ENCODE data around the gene NCBP1. TPM values are rescaled to one million over a fixed set of nuclear protein-coding genes. Genes with fewer than 3 reads are reported as not detected.

The NCBP1 gene
- total RNA-seq, 4 donors from 2014 or later, result 16.2 to 38.0 (median 18.5) TPM

DNA sequence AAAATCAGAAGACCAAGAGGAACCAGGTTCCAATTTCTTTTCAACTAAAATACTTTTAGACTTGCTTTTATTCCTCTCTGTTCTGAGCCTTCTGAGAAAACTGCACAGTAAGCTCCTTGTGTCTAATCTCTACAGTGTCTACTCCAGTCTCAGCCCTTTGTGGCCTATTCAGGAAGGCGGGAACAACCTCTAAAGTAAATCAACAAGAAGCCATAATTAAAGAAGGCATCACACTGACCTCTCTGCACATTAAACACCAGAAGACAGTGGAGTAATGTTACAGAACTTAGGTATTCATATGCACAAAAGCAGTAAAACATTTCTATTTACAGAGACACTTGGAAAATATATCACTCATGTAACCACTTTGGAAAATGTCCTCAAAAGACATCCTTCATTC, 48.6 kb downstream of the NCBP1 start:
- TF ChIP-seq, protein P1, sequence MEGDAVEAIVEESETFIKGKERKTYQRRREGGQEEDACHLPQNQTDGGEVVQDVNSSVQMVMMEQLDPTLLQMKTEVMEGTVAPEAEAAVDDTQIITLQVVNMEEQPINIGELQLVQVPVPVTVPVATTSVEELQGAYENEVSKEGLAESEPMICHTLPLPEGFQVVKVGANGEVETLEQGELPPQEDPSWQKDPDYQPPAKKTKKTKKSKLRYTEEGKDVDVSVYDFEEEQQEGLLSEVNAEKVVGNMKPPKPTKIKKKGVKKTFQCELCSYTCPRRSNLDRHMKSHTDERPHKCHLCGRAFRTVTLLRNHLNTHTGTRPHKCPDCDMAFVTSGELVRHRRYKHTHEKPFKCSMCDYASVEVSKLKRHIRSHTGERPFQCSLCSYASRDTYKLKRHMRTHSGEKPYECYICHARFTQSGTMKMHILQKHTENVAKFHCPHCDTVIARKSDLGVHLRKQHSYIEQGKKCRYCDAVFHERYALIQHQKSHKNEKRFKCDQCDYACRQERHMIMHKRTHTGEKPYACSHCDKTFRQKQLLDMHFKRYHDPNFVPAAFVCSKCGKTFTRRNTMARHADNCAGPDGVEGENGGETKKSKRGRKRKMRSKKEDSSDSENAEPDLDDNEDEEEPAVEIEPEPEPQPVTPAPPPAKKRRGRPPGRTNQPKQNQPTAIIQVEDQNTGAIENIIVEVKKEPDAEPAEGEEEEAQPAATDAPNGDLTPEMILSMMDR (IDR thresholded peaks at IDR 0.05; ENCODE audit: low read depth), result no peak

DNA sequence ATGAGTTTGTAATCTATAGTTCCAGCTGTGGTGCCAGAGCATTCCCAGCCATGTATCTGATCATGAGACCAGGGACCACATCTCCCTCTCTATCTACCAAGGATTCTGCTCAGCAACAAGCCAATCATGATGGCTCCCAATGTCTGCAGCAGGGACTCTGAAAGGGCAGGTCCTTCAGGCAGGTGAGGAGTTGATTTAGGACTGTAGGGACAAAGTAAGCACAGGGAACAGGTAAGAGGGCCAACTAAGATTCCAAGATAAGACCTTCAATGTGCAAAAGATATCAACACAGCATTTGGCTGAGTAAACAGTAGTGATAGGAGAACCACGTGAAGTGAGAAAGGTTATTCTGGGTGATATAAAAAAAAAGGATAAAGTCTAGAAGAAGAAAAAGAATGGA, 55.0 kb downstream of the NCBP1 start:
- TF ChIP-seq, protein P1 (IDR thresholded peaks at IDR 0.05; ENCODE audit: low read depth), result no peak

DNA sequence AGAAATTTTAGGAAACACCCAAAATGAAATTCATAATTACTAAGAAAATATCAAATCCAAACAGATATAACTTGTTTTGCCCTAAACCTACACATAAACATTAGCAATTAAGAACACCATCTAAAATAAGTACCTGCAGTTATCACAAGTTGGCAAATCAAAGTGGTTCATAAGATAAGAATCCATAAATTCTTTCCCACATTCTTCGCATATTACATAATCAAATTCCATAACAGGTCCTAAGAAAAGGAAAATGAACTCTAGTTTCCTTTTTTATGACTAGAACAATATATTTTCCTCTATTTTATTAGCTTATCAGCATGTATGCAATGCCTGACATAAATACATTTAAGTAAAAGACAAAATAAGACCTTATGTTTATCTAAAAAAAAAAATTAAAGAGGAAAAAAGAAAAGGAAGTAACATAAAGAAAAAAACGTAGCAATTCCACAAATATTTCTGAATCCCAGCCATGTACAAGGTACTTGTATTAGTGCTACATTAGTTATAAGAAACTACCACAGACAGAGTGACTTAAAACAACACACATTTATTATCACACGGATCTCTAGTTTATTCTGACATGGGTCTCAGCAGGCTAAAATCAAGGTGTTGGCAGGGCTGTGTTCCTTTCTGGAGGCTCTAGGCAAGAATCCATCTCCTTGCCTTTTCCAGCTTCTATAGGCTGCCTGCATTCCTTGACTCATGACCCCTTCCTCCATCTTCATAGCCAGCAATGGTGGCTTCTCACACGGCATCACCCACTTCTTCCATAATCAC, 56.0 kb downstream of the NCBP1 start:
- TF ChIP-seq, protein P1 (IDR thresholded peaks at IDR 0.05; ENCODE audit: low read depth), result no peak

DNA sequence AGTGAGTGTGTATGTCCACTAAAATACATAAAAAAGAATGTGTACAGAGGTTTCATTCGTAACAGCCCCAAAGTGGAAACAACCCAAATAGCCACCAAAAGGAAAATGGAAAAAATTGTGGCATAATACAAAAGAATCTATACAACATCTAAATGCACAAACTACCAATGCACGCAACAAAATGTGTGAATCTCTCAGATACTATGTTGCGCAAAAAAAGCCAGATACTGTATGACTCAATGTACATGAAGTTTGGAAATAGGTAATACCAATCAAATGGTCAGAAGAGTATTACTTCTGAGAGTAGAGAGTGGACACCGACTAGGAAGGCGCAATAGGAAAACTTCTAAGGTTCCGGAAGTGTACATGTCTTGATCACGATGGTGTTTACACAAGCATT, 61.1 kb downstream of the NCBP1 start:
- TF ChIP-seq, protein P1 (IDR thresholded peaks at IDR 0.05; ENCODE audit: low read depth), result no peak

DNA sequence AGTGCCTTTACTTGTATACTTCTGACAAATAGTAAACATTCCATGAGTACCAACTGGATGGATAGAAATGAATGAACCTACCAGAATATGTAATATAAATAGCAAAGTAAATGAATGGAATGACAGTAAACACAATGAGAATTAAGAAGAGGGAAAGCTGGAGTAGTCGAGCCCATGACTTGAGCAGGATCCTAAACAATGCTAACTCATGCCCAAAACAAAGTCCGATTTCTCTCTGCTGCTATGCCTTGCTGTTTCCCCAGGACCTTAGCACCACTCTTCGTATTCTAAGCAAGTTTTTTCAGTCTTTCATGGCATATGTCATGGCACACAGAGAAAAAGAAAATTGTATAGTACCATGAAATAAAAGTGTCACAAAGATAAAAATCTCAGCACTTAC, 61.8 kb downstream of the NCBP1 start:
- TF ChIP-seq, protein P1 (IDR thresholded peaks at IDR 0.05; ENCODE audit: low read depth), result no peak

DNA sequence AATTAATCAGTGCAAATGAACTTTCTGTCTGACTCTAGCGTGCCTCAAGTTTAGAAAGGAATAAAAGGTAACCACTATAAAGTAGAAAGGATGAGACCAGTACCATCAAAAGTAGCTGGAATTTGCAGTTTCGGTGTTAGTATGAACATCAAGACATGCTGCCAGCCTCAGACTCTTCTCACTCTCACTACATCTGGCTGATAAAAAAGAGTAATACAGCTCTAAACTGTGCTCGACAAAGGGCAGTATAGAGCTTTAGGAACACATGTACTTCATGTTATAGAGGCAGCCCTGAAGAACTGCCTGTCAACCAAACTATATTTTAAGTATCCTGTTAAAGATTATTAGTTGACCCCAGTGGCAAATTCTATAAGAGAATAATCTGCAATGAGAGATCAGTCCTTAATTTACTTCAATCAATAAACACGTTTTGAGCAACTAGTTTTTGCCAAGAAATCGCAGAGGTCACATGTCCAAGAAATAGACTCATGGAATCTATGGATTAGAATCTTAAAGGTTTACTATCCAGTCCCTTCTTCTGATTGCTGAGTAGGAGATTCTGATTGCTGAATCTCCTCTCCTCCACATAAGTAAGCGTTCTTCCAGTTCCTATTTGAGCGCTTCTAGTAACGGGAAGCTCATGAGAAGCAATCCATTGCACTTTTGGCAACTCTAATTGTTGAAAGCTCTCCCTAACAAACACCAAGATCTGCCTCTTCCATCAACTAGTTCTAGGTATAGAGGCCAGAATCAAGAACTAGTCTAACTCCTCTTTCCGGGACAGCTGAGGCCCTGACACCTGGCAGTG, 62.6 kb downstream of the NCBP1 start:
- TF ChIP-seq, protein P1 (IDR thresholded peaks at IDR 0.05; ENCODE audit: low read depth), result no peak

Data from subcutaneous adipose tissue (tissue), 4 donors.